Superior temporal gyrus (tissue), 1 donor: ENCODE results near the gene TMEM187.
A peak's percentile ranks its signal among the peaks of the same experiment; 100 is the strongest.

Experiments used
- DNase-seq: peaks from one replicate; pipeline ENCODE4 v3.0.0-alpha.2; 2016; ENCODE audit errors: extremely low spot score

Gene TMEM187

GRCh38 chrX:153934762-153935325 lies 37.7 kb upstream of the TMEM187 start, which contains the start of gene NAA10:
Gene NAA10, minus strand, starts transcription at chrX:153935037. Its CDS starts 133 bp downstream, at chrX:153934904.
- peak; percentile 54 for DNase-seq

GRCh38 chrX:153935326-153935851 lies 37.2 kb upstream of the TMEM187 start:
- no peak for DNase-seq

GRCh38 chrX:153937056-153937455 lies 35.5 kb upstream of the TMEM187 start:
- no peak for DNase-seq

GRCh38 chrX:153938226-153938786 lies 34.2 kb upstream of the TMEM187 start:
- no peak for DNase-seq

- no peak for DNase-seq
These were observed 33.0 kb upstream of the TMEM187 start for GRCh38 chrX:153939573-153939972.

GRCh38 chrX:153941336-153942252 lies 31.0 kb upstream of the TMEM187 start:
- no peak for DNase-seq

- DNase-seq, result no peak
These were observed 28.3 kb upstream of the TMEM187 start, which contains the start of gene RENBP for GRCh38 chrX:153944140-153944799. Gene RENBP, minus strand, starts transcription at chrX:153944643. Its CDS starts 33 bp downstream, at chrX:153944610.

- no peak for DNase-seq
These were observed 27.8 kb upstream of the TMEM187 start for GRCh38 chrX:153944800-153945150.

GRCh38 chrX:153945956-153946943 lies 26.3 kb upstream of the TMEM187 start:
- no peak for DNase-seq

- DNase-seq, result peak; percentile 68
These were observed 25.4 kb upstream of the TMEM187 start for GRCh38 chrX:153947009-153947769.

GRCh38 chrX:153948002-153948466 lies 24.5 kb upstream of the TMEM187 start:
- DNase-seq, result no peak

- DNase-seq, result no peak
These were observed 23.4 kb upstream of the TMEM187 start for GRCh38 chrX:153948847-153949805.

- no peak for DNase-seq
These were observed 22.4 kb upstream of the TMEM187 start for GRCh38 chrX:153950127-153950526.

GRCh38 chrX:153951683-153952372 lies 20.7 kb upstream of the TMEM187 start:
- no peak for DNase-seq

GRCh38 chrX:153952373-153953026 lies 20.1 kb upstream of the TMEM187 start:
- DNase-seq, result no peak

- peak; percentile 71 for DNase-seq
These were observed 19.2 kb upstream of the TMEM187 start for GRCh38 chrX:153953342-153953830.

- DNase-seq, result no peak
These were observed 18.5 kb upstream of the TMEM187 start for GRCh38 chrX:153953892-153954557.
